ENCODE measurements around the gene PTPRN2.

PTPRN2 gene

DNA sequence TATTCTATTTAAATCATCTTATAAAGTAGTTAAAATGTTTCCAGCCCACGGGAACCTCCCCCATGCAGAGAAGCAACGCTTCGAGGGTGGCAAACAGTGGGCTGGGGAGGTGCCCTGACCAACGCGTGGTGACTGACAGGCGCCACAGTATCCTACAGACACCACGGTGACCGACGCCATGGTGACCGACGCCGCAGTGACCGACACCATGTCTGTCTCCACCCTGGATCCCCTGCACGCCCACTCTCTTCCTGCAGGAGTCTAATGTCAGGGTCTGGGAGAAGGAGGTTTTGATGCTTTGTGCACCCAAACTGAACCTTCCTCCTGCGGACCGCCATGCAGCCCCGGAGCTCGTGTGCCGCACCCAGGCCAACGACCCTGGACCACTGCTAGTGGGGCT is 464.4 kb downstream of the PTPRN2 start:
- no peak for DNase-seq (ENCODE audit: low spot score)
- in situ Hi-C loops (cut with MboI; ENCODE audit: low pct_unique_long_range_greater_than_20kb, low sequenced_read_pairs, unreplicated experiment): no loop called here
- TF ChIP-seq, protein P1, sequence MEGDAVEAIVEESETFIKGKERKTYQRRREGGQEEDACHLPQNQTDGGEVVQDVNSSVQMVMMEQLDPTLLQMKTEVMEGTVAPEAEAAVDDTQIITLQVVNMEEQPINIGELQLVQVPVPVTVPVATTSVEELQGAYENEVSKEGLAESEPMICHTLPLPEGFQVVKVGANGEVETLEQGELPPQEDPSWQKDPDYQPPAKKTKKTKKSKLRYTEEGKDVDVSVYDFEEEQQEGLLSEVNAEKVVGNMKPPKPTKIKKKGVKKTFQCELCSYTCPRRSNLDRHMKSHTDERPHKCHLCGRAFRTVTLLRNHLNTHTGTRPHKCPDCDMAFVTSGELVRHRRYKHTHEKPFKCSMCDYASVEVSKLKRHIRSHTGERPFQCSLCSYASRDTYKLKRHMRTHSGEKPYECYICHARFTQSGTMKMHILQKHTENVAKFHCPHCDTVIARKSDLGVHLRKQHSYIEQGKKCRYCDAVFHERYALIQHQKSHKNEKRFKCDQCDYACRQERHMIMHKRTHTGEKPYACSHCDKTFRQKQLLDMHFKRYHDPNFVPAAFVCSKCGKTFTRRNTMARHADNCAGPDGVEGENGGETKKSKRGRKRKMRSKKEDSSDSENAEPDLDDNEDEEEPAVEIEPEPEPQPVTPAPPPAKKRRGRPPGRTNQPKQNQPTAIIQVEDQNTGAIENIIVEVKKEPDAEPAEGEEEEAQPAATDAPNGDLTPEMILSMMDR (IDR thresholded peaks at IDR 0.05; ENCODE audit: extremely low read depth, insufficient read depth, missing control alignments): no peak

DNA sequence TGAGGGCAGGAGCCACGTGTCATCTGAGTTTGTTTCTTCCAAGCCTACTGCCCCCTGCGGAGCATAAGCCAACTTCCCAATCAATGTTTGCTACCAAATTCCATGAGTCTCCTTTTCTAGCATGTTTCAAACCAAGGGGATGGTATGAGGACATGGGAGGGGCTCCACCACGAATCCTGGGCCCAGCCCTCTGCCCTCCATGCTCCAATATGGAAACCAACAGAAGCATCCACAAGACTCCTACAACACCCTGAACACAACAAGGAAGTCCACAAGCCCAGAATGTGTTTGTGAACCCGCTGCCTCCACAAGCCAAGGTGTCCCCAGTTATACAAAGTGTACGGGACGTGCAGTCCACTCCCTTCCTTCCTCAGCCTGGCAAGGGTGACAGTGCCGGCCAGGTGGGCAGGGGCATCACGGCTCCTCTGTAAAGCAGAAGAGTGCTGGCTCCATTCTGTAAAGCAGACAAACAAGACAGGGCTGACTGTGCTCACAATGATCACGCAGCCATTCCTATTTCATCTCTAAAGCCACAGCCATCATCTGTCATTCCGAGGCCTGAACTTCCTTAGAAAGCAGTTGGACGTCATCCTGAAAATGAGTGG is 466.1 kb downstream of the PTPRN2 start:
- in situ Hi-C loops (cut with MboI; ENCODE audit: low pct_unique_long_range_greater_than_20kb, low sequenced_read_pairs, unreplicated experiment): no loop called here
- DNase-seq (ENCODE audit: low spot score): no peak
- TF ChIP-seq, protein P1 (IDR thresholded peaks at IDR 0.05; ENCODE audit: extremely low read depth, insufficient read depth, missing control alignments): no peak

DNA sequence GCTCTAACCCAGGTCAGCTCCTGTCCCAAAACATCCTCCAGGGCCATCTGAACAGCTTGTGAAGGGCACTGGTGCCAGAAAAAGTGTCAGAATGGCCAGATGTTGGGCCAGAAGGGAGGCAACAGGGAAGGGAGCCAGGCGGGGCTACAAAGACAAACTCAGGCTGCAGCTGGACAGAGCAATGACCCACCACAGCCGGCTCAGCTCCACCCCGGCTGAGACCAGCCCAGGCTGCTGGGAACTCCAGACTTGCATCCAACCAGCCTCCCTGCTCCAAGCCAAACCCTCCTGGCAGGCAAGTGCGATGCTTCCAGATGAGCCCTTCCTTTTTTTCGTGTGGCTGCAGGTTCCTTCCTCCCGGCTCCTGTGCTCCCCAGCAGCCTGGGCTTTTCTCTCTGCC is 466.9 kb downstream of the PTPRN2 start:
- no peak for DNase-seq (ENCODE audit: low spot score)
- in situ Hi-C loops (cut with MboI; ENCODE audit: low pct_unique_long_range_greater_than_20kb, low sequenced_read_pairs, unreplicated experiment): no loop called here
- TF ChIP-seq, protein P1 (IDR thresholded peaks at IDR 0.05; ENCODE audit: extremely low read depth, insufficient read depth, missing control alignments): no peak

DNA sequence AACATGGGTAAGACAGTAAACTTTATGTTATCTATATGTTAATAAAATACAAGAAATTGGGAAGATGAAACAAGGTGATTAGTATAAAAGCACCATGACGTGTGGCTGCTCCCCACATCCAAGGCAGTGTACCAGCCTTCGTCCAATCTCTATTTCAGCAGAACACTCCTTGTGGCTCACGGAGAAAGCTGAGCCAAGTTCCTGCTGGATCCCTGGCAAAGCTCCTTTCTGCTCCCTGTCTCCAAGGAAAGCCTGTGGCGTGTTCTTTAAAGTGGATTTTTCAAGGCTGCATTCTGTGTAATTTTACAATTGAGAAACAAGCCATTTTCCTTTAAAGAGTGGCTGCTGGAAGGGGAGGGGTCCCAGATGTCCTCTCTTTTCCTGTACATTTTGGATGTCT is 467.3 kb downstream of the PTPRN2 start:
- no peak for DNase-seq (ENCODE audit: low spot score)
- TF ChIP-seq, protein P1 (IDR thresholded peaks at IDR 0.05; ENCODE audit: extremely low read depth, insufficient read depth, missing control alignments): no peak
- in situ Hi-C loops (cut with MboI; ENCODE audit: low pct_unique_long_range_greater_than_20kb, low sequenced_read_pairs, unreplicated experiment): no loop called here

DNA sequence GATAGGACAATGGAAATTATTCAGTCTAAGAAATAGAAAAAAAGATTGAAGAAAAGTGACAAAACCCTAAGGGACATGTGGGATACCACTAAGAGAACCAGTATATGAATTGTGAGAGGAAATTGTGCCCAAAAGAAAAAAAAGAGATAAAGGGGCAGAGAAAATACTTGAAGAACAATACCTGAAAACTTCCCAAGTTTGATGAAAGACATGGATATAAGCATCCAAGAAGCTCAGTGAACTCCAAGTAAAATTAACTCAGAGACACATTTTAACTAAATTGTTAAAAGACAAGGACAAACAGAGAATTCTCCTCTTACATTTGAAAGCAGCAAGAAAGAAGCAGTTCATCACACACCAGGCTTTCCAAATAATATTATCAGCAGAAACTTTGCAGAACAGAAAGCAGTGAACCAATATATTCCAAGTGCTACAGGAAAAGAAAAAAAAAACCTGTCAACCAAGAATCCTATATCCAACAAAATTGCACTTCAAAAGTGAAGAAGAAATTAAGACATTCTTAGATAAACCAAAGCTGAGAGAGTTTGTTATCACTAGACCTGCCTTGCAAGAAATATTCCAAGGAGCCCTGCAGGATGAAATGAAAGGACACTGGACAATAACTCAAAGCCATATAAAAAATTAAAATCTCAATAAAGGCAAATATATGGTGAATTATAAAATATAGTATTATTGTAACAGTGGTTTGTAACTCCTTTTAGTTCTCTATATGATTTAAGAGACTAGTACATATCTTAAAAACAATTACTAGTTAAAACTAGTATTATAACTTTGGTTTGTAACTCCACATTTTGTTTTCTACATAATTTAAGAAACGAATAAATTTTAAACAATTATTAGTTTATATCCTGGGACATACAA is 470.0 kb downstream of the PTPRN2 start:
- TF ChIP-seq, protein P1 (IDR thresholded peaks at IDR 0.05; ENCODE audit: extremely low read depth, insufficient read depth, missing control alignments): no peak
- no peak for DNase-seq (ENCODE audit: low spot score)
- in situ Hi-C loops (cut with MboI; ENCODE audit: low pct_unique_long_range_greater_than_20kb, low sequenced_read_pairs, unreplicated experiment): no loop called here

DNA sequence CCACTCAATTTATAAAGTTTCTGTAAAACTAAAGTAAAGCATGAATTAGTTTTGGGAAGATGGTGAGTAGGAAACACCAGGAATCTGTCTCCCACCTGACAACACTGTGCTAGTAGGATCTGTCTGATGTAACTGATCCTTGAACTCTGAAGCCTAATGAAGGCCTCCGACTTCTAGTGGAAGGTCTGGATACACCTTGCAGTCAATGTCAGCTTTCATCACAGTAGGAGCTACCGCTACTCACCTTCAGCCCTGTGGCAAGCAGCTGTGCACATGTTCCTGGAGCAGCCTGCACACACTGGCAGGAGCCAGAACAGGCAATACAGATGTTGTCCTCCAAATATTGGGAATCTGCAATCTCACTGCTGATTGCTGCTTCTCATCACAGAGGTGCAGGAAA is 471.4 kb downstream of the PTPRN2 start:
- TF ChIP-seq, protein P1 (IDR thresholded peaks at IDR 0.05; ENCODE audit: extremely low read depth, insufficient read depth, missing control alignments): no peak
- in situ Hi-C loops (cut with MboI; ENCODE audit: low pct_unique_long_range_greater_than_20kb, low sequenced_read_pairs, unreplicated experiment): no loop called here
- no peak for DNase-seq (ENCODE audit: low spot score)
